Neural crest cell (in vitro differentiated cells): Measurements from ENCODE around the gene HES5. TPM values are rescaled to one million over a fixed set of nuclear protein-coding genes. Genes with fewer than 3 reads are reported as not detected.
A peak's percentile ranks its signal among the peaks of the same experiment; 100 is the strongest.
"Not testable (repeated sequence)": the region's sequence is repeated elsewhere in the genome, so short reads cannot be mapped to it uniquely, and the experiment has no call there.

Experiments used
- DNase-seq: peaks from one replicate; pipeline ENCODE4 v3.0.0; 2021; ENCODE audit warnings: low read depth, mixed read lengths, low spot score
- H3K27ac Mint-ChIP-seq: one replicate; pipeline ENCODE4 v1.8.0; 2021; ENCODE audit warnings: mild to moderate bottlenecking, mixed read lengths; ENCODE audit not compliant: unreplicated experiment
- H3K27me3 Mint-ChIP-seq: 2 replicates; pipeline ENCODE4 v1.8.0; 2021; ENCODE audit warnings: low read depth, mild to moderate bottlenecking, mixed read lengths
- H3K36me3 Mint-ChIP-seq: 2 replicates; pipeline ENCODE4 v1.8.0; 2021; ENCODE audit warnings: low read depth, mild to moderate bottlenecking, mixed read lengths
- H3K4me1 Mint-ChIP-seq: 2 replicates; pipeline ENCODE4 v1.8.0; 2021; ENCODE audit warnings: mixed read lengths
- H3K4me3 Mint-ChIP-seq: one replicate; pipeline ENCODE4 v1.8.0; 2021; ENCODE audit warnings: mild to moderate bottlenecking, mixed read lengths
- H3K9me3 Mint-ChIP-seq: 2 replicates; pipeline ENCODE4 v1.8.0; 2021; ENCODE audit warnings: mixed read lengths
- total RNA-seq: library from RNA; stranded (reverse); gene quantifications from 2 replicates; pipeline ENCODE4 v1.2.1, GENCODE V29; 2021
- TF ChIP-seq, protein P1 (sequence below): fragments of 200-600 bp; sonication (generic); conservative IDR thresholded peaks from 2 replicates; pipeline ENCODE4 v1.5.0; 2021; ENCODE audit warnings: antibody characterized with exemption, mild to moderate bottlenecking

The HES5 gene
- total RNA-seq, 1 donor from 2014 or later: 92.2 TPM

DNA sequence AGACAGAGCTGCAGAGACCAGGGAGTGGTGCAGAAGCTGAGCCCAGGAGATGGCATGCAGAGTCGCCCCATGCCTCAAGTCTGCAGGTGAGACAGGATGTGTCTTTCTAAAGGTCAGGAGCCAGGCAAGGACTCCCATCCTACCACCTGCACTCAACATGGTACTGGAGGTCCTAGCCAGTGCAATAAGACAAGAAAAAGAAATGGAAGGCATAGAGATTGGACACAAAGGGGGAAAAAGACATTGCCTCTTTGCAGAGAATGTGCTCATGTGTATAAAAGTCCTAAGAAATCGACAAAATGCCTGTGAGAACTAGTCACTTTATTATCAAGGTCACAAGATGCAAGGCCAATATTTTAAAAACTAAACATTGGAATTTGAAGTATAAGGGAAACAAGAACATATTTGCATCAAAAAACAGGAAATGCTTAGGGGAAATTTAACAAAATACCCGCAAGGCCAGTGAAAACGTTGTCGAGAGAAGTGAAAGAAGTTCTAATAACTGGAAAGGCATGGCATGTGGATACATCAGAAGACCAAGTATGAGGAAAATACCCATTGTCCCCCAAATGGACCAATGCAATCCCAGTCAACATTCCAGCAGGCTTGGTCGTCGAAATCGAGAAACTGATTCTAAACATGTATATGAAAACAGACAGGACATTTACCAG lies 43.3 kb upstream of the HES5 start:
- DNase-seq: no peak
- H3K4me3 Mint-ChIP-seq: no peak overlapping the region
- peaks cover 2% of the 10 kb centered on the region for H3K27me3 Mint-ChIP-seq
- H3K9me3 Mint-ChIP-seq: no peaks in the 10 kb centered on the region
- H3K36me3 Mint-ChIP-seq: no peaks in the 10 kb centered on the region
- H3K4me1 Mint-ChIP-seq: no peaks in the 10 kb centered on the region
- H3K27ac Mint-ChIP-seq: no peak overlapping the region
- TF ChIP-seq, protein P1, sequence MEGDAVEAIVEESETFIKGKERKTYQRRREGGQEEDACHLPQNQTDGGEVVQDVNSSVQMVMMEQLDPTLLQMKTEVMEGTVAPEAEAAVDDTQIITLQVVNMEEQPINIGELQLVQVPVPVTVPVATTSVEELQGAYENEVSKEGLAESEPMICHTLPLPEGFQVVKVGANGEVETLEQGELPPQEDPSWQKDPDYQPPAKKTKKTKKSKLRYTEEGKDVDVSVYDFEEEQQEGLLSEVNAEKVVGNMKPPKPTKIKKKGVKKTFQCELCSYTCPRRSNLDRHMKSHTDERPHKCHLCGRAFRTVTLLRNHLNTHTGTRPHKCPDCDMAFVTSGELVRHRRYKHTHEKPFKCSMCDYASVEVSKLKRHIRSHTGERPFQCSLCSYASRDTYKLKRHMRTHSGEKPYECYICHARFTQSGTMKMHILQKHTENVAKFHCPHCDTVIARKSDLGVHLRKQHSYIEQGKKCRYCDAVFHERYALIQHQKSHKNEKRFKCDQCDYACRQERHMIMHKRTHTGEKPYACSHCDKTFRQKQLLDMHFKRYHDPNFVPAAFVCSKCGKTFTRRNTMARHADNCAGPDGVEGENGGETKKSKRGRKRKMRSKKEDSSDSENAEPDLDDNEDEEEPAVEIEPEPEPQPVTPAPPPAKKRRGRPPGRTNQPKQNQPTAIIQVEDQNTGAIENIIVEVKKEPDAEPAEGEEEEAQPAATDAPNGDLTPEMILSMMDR: no peak

DNA sequence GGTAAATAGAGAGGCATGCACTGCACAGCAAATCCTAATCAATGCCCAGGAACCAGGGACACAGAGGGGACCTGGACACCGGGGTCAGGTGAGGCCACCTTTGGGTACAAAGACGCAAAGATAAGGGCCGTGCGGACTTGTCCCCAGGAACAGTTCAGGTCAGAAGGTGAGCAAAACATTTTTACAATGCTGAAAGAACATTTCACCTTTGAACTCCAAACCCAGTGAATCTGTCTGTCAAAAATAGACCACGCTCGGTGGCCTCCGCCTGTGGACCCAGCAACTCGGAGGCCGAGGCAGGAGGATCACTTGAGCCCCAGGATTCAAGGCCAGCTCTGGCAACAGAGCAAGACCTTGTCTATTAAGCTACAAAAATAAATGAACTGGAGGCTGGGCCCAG lies 41.3 kb upstream of the HES5 start:
- no peak for DNase-seq
- Mint-ChIP-seq H3K36me3 (no peaks in the 10 kb centered on the region), H3K27ac (no peak overlapping the region), H3K9me3 (no peaks in the 10 kb centered on the region), H3K4me3 (no peak overlapping the region), H3K27me3 (peaks cover 2% of the 10 kb centered on the region), H3K4me1 (no peaks in the 10 kb centered on the region)
- TF ChIP-seq, protein P1: no peak

DNA sequence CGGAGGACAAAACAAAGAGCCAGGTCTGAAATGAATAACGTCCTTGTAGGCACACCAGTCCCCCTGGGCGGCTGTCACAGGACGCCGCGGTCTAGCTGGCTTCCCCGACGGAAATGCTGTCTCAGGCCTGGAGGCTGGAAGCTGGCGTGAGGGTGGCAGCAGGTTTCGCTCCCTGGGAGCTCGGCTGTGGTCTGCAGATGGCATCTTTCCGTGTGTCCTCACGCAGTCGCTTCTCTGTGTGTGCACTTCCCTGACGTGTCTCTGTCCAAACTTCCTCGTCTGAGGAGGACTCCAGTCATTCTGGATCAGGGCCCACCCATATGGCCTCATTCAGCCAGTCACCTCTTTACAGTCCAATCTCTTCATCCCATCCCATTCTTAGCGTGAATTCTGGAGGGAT lies 40.3 kb upstream of the HES5 start:
- DNase-seq: no peak
- H3K27ac Mint-ChIP-seq: no peak overlapping the region
- H3K27me3 Mint-ChIP-seq: peaks cover 2% of the 10 kb centered on the region
- H3K36me3 Mint-ChIP-seq: no peaks in the 10 kb centered on the region
- TF ChIP-seq, protein P1: no peak
- no peaks in the 10 kb centered on the region for H3K4me1 Mint-ChIP-seq
- no peaks in the 10 kb centered on the region for H3K9me3 Mint-ChIP-seq
- H3K4me3 Mint-ChIP-seq: no peak overlapping the region

DNA sequence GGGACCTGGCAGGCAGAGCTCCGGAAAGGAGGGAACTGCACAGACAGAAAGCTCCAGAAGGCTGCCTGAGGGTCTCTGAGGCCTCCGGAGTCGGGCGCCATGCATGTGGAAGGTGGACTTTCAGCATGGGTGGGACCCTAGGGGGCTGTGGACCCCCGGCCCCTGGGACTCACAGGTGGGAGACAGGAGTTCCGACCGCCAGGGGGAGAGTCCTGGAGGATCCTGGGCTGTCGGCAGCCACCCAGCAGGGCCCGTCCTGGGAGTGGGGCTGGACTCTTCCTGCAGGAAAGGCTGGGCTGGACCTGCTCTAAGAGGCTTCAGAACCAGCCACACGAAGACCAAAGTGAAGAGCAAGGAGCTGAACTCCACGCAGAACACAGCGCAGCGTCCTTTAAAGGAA lies 39.6 kb upstream of the HES5 start:
- not testable (repeated sequence) for H3K36me3 Mint-ChIP-seq, H3K4me1 Mint-ChIP-seq, DNase-seq, H3K4me3 Mint-ChIP-seq, H3K9me3 Mint-ChIP-seq, H3K27ac Mint-ChIP-seq, H3K27me3 Mint-ChIP-seq

DNA sequence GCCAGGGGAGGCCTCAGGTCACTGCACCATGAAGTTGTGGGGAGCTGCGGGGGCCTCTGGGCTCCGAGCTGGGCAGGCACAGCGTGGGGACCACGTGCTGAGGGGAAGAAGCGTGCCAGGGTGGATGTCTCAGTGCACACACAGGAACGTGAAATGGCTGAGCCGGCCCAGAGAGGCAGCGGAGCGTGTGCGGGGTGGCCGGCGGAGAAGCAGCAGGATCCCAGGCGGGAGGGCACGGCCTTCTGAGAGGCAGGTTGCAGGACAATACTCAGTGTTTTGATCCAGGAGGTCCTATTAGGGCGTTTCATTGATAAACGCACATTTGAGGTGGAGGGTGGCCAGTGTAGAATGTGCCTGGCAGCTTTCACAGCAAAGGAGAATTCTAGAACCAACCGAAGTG lies 39.0 kb upstream of the HES5 start:
- Mint-ChIP-seq H3K27ac (peak overlapping the region; percentile 57), H3K27me3 (peaks cover 2% of the 10 kb centered on the region), H3K4me3 (no peak overlapping the region), H3K9me3 (no peaks in the 10 kb centered on the region), H3K4me1 (no peaks in the 10 kb centered on the region), H3K36me3 (no peaks in the 10 kb centered on the region)
- TF ChIP-seq, protein P1: no peak
- DNase-seq: no peak

DNA sequence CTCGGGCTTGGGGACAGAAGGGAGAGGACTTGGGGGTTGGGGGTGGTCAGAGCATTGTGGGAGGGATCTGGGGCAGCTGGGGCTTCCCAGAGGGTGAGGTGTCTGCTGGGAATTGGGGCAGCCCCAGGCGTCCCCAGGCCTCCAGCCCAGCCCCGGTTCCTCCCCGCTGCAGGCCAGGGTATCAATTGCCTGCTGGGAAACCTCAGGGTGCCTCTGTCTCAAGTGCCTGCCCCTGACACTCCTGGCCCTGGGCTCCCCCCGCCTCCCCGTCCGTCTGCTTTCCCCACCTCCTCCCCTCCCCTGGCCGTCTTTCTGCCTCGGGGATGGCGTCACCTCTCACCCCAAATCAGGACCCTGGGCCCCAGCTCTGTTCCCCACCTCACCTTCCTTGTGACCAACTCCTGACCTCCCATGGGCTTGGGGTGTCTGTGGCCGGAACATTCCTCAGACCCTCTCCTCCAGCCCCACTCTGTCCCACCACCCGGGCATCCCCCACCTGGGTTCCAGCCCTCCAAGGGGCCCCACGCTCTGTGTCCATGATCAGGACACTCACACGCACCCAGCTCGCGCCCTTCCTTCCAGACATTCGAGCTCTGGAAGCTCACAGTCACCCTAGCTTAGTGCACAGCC lies 38.2 kb upstream of the HES5 start:
- H3K9me3 Mint-ChIP-seq, H3K4me3 Mint-ChIP-seq, H3K36me3 Mint-ChIP-seq, H3K27me3 Mint-ChIP-seq, H3K4me1 Mint-ChIP-seq, DNase-seq, H3K27ac Mint-ChIP-seq: not testable (repeated sequence)
